K562 (cell line): ENCODE results near the gene CYSRT1. TPM values are rescaled to one million over a fixed set of nuclear protein-coding genes. Genes with fewer than 3 reads are reported as not detected.

Experiments
- ARID1B ChIP-seq: fragments of 450-650 bp; IDR thresholded peaks from 2 replicates; pipeline ENCODE4 v1.6.1; 2016; ENCODE audit warnings: antibody characterized with exemption, mild to moderate bottlenecking, inconsistent platforms
- BHLHE40 ChIP-seq: IDR thresholded peaks from 2 replicates; pipeline ENCODE4 v1.6.1; 2011; ENCODE audit warnings: low read length, improper control_type of control experiment
- CBFA2T2 ChIP-seq: fragments of 450-650 bp; conservative IDR thresholded peaks from 2 replicates; pipeline ENCODE4 v1.6.1; 2017; ENCODE audit warnings: mild to moderate bottlenecking
- CEBPG ChIP-seq, 3 experiments: fragments of 200-800 bp in 1 of 3; sonication (Bioruptor generic) in 1 of 3; sonication (generic) in 1 of 3; formaldehyde crosslinking in 1 of 3; IDR thresholded peaks in 2 of 3; conservative IDR thresholded peaks in 1 of 3; 2 replicates each; pipeline versions ENCODE4 v1.6.1 to v1.8.0; 2016 to 2022; ENCODE audit warnings: missing compliant biosample characterization in 2 of 3, missing genetic modification characterization in 2 of 3, mild to moderate bottlenecking in 1 of 3, missing genetic modification reagents in 1 of 3
- FIP1L1 ChIP-seq: fragments of 200-400 bp; formaldehyde crosslinking; IDR thresholded peaks from 2 replicates; pipeline ENCODE4 v1.6.1; 2018; ENCODE audit warnings: mild to moderate bottlenecking, low read depth, low read length; ENCODE audit not compliant: poor library complexity, severe bottlenecking
- FOXK1 ChIP-seq: sonication (generic); formaldehyde crosslinking; IDR thresholded peaks from 2 replicates; pipeline ENCODE4 v1.8.0; 2022; ENCODE audit warnings: missing genetic modification reagents, mild to moderate bottlenecking, borderline replicate concordance
- GTF3C2 ChIP-seq: IDR thresholded peaks from 3 replicates; pipeline ENCODE4 v1.6.1; 2011; ENCODE audit warnings: borderline replicate concordance, mild to moderate bottlenecking, moderate library complexity; ENCODE audit not compliant: insufficient read length; ENCODE audit errors: extremely low read depth
- KLF10 ChIP-seq: fragments of 250-450 bp; sonication (Bioruptor Pico); IDR thresholded peaks from 2 replicates; pipeline ENCODE4 v1.6.1; 2021; ENCODE audit warnings: matching md5 sums
- L3MBTL2 ChIP-seq: fragments of 450-650 bp; IDR thresholded peaks from 2 replicates; pipeline ENCODE4 v1.6.1; 2016; ENCODE audit warnings: mild to moderate bottlenecking, moderate library complexity
- MCM7 ChIP-seq, 2 experiments: fragments of 450-650 bp; IDR thresholded peaks; 2 replicates each; pipeline ENCODE4 v1.6.1; 2016 to 2018
- MITF ChIP-seq: IDR thresholded peaks from 2 replicates; pipeline ENCODE4 v1.6.1; 2014; ENCODE audit warnings: antibody characterized with exemption
- MTF1 ChIP-seq: fragments of 250-450 bp; sonication (Bioruptor Pico); IDR thresholded peaks from 2 replicates; pipeline ENCODE4 v1.9.0; 2021; ENCODE audit warnings: moderate library complexity, mild to moderate bottlenecking, inconsistent platforms, borderline replicate concordance
- NRF1 ChIP-seq, 2 experiments: fragments of 450-650 bp; IDR thresholded peaks in 1 of 2; conservative IDR thresholded peaks in 1 of 2; 2 replicates each; pipeline ENCODE4 v1.6.1; 2014; ENCODE audit warnings: mild to moderate bottlenecking in 2 of 2
- POU5F1 ChIP-seq: fragments of 150-350 bp; IDR thresholded peaks from 2 replicates; pipeline ENCODE4 v1.6.1; 2014; ENCODE audit warnings: borderline replicate concordance, low read length, low read depth, mild to moderate bottlenecking; ENCODE audit not compliant: partially characterized antibody
- SUPT5H ChIP-seq: fragments of 450-650 bp; IDR thresholded peaks from 2 replicates; pipeline ENCODE4 v1.6.1; 2016
- TEAD1 ChIP-seq, 2 experiments: fragments of 450-650 bp in 1 of 2; sonication (generic) in 1 of 2; formaldehyde crosslinking; IDR thresholded peaks; 2 replicates each; pipeline versions ENCODE4 v1.4.0 to v1.8.0; 2020 to 2022; ENCODE audit warnings: mild to moderate bottlenecking in 2 of 2, missing genetic modification reagents in 1 of 2
- TRIM24 ChIP-seq, 2 experiments: fragments of 450-650 bp; IDR thresholded peaks; 2 replicates each; pipeline ENCODE4 v1.6.1; 2016
- ZFP30 ChIP-seq: fragments of 250-450 bp; sonication (Bioruptor Pico); IDR thresholded peaks from 2 replicates; pipeline ENCODE4 v1.8.0; 2022; ENCODE audit warnings: moderate library complexity, mild to moderate bottlenecking, inconsistent platforms, borderline replicate concordance
- ZNF143 ChIP-seq: sonication (generic); formaldehyde crosslinking; IDR thresholded peaks from 2 replicates; pipeline ENCODE4 v1.9.0; 2022; ENCODE audit warnings: mild to moderate bottlenecking, missing genetic modification reagents
- polyA plus RNA-seq, 8 experiments: library from polyadenylated mRNA; depleted of rRNA in 4 of 8; stranded (reverse) in 5 of 8; unstranded in 3 of 8; fragments of >200 nt; fragmentation: Nextera tagmentation in 2 of 8; fragmentation: Illumina TruSeq in 1 of 8; extraction: Ambion mirVana in 2 of 8; extraction: Trizol in 1 of 8; gene quantifications; 2 replicates each; pipeline versions ENCODE4 v1.2.1 to v1.2.3, GENCODE V29; 2011 to 2014; ENCODE audit warnings: inconsistent platforms in 1 of 8, missing spikeins in 1 of 8
- total RNA-seq, 7 experiments: library from RNA; depleted of rRNA in 6 of 7; stranded (reverse); fragments of >200 nt in 6 of 7; fragmentation: Illumina TruSeq in 2 of 7; extraction: Trizol in 2 of 7; gene quantifications; 2 replicates each; pipeline versions ENCODE4 v1.2.1 to v1.2.3, GENCODE V29; 2011 to 2021; ENCODE audit warnings: low replicate concordance in 1 of 7

Gene CYSRT1
- total and polyA plus RNA-seq, 9 of the 15 experiments (the other 6 are each of a cell fraction or from before 2014, with no cell fraction given) = 0.04 to 1.4 (median 0.42) TPM; not detected in 3

- TF ChIP-seq ZFP30 (CRISPR knock-in tag) = no peak
- 0 out of 2 replicates have a peak, but pooled peaks have one; percentile 64 for TF ChIP-seq FOXK1 (CRISPR knock-in tag)
- TF ChIP-seq KLF10 (CRISPR knock-in tag) = no peak
- TF ChIP-seq POU5F1 = peak; percentile 35
- no peak for TF ChIP-seq MITF
- TF ChIP-seq TRIM24 (IDR thresholded peaks at IDR 0.05) = peak in 1 of 2 experiments; percentile 26; a peak in 1 of 4 replicates
- no peak for TF ChIP-seq MTF1
- TF ChIP-seq TEAD1 (CRISPR knock-in tag; IDR thresholded peaks at IDR 0.05) = no peak
- TF ChIP-seq GTF3C2 = no peak
- TF ChIP-seq CEBPG (CRISPR knock-in tag; IDR thresholded peaks at IDR 0.05) = no peak
- no peak for TF ChIP-seq CEBPG (tag; conservative IDR thresholded peaks at IDR 0.05 in 1 of 2, IDR thresholded peaks at IDR 0.05 in 1 of 2)
- TF ChIP-seq SUPT5H = peak; percentile 77
- no peak for TF ChIP-seq ARID1B
- TF ChIP-seq BHLHE40 = 0 out of 2 replicates have a peak, but pooled peaks have one; percentile 10
- TF ChIP-seq L3MBTL2 = no peak
- TF ChIP-seq NRF1 (conservative IDR thresholded peaks at IDR 0.05 in 1 of 2, IDR thresholded peaks at IDR 0.05 in 1 of 2) = no peak
- no peak for TF ChIP-seq CBFA2T2
- TF ChIP-seq ZNF143 (CRISPR knock-in tag) = no peak
- peak; percentile 71 for TF ChIP-seq FIP1L1
- no peak for TF ChIP-seq MCM7 (IDR thresholded peaks at IDR 0.05)
Measured at GRCh38 chr9:137205126-137206069, 19.6 kb upstream of the CYSRT1 start, which contains the start of the genes NDOR1 and TMEM203 (continued).
